Pancreas (tissue), 10 donors: ENCODE results near the gene MYT1. TPM values are rescaled to one million over a fixed set of nuclear protein-coding genes. Genes with fewer than 3 reads are reported as not detected.
A peak's percentile ranks its signal among the peaks of the same experiment; 100 is the strongest.

Experiments
- ATAC-seq, 4 donors: fragments of 200-7000 bp; cut with Tn5 transposase; one replicate each; pipeline versions ENCODE4 v1.8.0 to v1.9.1; 2020; ENCODE audit warnings: mild to moderate bottlenecking in 4 of 4, moderate library complexity in 4 of 4
- DNase-seq, 6 donors: peaks; one replicate each; pipeline ENCODE4 v3.0.0-alpha.2; 2020
- FAIRE-seq: peaks from 2 replicates; lab custom pipeline; 2012; peaks lifted over from hg19 to GRCh38; lab: Jason Lieb, UNC
- H3K27ac ChIP-seq, 4 donors: fragments of 200-600 bp; sonication (generic); 1 replicate in 3 of 4; 2 replicates in 1 of 4; pipeline versions ENCODE4 v1.5.0 to v1.8.0; 2020
- H3K27me3 ChIP-seq, 4 donors: fragments of 200-600 bp; one replicate each; pipeline ENCODE4 v1.8.0; 2021
- H3K36me3 ChIP-seq, 3 donors: fragments of 200-600 bp; sonication (generic) in 1 of 3; one replicate each; pipeline versions ENCODE4 v1.5.0 to v1.8.0; 2020 to 2021
- H3K4me1 ChIP-seq, 3 donors: fragments of 200-600 bp; one replicate each; pipeline ENCODE4 v1.8.0; 2021
- H3K4me3 ChIP-seq, 4 donors: fragments of 200-600 bp; sonication (generic) in 2 of 4; one replicate each; pipeline versions ENCODE4 v1.5.0 to v1.8.0; 2020 to 2021
- H3K9me3 ChIP-seq, 4 donors: fragments of 200-600 bp; one replicate each; pipeline ENCODE4 v1.8.0; 2021
- WGBS, 2 donors: extraction: QIAGEN DNeasy Blood & Tissue Kit; methylation state at CpG; one replicate each; pipeline ENCODE4 v1.1.7; 2013; 5-methylcytosine and 5-hydroxymethylcytosine counted together
- intact Hi-C, 3 donors: fragments of 100-400 bp; cut with DNase I; formaldehyde crosslinking; loops; one replicate each; pipeline versions ENCODE4 v1.11.1 to v1.14.2; 2022
- polyA plus RNA-seq, 2 donors: library from polyadenylated mRNA; stranded (reverse); fragments of 200-250 nt; gene quantifications; one replicate each; pipeline ENCODE4 v1.2.3, GENCODE V29; 2013
- total RNA-seq, 6 donors: library from RNA; stranded (reverse); fragmentation: NEBNext Ultra II Directional in 4 of 6; extraction: Animal tissue kit (Norgen Biotek cat#: 25700) in 4 of 6; gene quantifications; one replicate each; pipeline versions ENCODE4 v1.2.1 to v1.2.4, GENCODE V29; 2021 to 2023
- TF ChIP-seq, protein P1 (sequence below), 4 donors: fragments of 200-600 bp; sonication (generic) in 3 of 4; IDR thresholded peaks; one replicate each; pipeline versions ENCODE4 v1.5.0 to v1.8.0; 2021; ENCODE audit warnings: antibody characterized with exemption in 4 of 4
- donor health status: healthy with polysubstance abuse.
- donor health status: DM: no; HTN: no; CAD: no; lungs with moderate emphysema.
- donor health status: DM: no; HTN: no; CAD: no.
- donor health status: control.
- donor health status: control.
- donor health status: Bipolar disorder and iron deficiency.
- donor health status: DM: yes; HTN: yes; CAD: no.
- donor health status: DM: no; HTN: no; CAD: no.
- donor health status: DM: no; HTN: no; CAD: no.
- donor health status: DM: yes; HTN: yes; CAD: no.

Gene MYT1
- total and polyA plus RNA-seq, 8 donors, result 0.13 to 5.1 (median 0.52) TPM

DNA sequence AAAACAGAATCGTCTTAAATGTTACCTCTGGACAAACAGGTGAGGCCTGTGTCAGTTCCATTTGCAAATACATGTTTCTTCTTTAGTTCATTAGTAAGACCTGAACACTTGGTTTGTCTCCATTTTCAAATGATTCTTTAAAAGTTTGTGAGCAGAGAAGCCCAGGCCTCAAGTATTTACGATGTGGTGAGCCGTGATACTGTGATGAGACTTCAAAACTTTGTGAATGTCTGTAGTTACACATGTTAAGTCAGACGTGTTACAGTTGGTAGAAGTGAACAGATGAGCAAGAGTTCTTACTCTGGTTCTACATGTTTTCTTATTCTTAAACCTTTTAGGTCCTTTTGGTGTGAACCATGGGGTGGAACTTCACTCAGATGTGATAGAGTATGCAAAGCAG is 99.8 kb downstream of the MYT1 start:
- no peak for FAIRE-seq
- intact Hi-C loops, result no loop called here

DNA sequence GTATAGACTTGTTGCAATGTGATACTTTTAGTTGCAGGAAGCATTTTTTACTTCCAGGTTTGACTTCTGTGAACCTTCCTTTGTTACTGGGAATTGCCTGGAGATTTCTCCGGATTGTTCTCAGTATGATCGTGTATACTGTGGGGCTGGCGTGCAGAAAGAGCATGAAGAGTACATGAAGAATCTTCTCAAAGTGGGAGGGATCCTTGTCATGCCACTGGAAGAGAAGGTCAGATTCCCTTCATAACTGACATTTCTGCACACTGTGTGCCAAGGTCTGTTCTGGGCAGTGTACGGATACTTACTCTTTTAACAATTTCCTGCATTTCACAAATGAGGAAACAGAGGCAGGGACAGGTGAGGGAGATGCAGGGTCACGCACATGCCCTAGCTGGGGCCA is 100.9 kb downstream of the MYT1 start:
- H3K4me1 ChIP-seq, result no peaks in the 10 kb centered on the region
- DNase-seq, result no peak
- peaks cover 0 to 7% (median 4%) of the 10 kb centered on the region in 3 donors for H3K36me3 ChIP-seq
- H3K4me3 ChIP-seq, result no peak overlapping the region
- FAIRE-seq, result no peak
- no peaks in the 10 kb centered on the region for H3K27me3 ChIP-seq
- WGBS, 2 donors, result 75 to 83% methylated on average over 5 of the region's 5 CpGs
- TF ChIP-seq, protein P1, sequence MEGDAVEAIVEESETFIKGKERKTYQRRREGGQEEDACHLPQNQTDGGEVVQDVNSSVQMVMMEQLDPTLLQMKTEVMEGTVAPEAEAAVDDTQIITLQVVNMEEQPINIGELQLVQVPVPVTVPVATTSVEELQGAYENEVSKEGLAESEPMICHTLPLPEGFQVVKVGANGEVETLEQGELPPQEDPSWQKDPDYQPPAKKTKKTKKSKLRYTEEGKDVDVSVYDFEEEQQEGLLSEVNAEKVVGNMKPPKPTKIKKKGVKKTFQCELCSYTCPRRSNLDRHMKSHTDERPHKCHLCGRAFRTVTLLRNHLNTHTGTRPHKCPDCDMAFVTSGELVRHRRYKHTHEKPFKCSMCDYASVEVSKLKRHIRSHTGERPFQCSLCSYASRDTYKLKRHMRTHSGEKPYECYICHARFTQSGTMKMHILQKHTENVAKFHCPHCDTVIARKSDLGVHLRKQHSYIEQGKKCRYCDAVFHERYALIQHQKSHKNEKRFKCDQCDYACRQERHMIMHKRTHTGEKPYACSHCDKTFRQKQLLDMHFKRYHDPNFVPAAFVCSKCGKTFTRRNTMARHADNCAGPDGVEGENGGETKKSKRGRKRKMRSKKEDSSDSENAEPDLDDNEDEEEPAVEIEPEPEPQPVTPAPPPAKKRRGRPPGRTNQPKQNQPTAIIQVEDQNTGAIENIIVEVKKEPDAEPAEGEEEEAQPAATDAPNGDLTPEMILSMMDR (IDR thresholded peaks at IDR 0.05), result no peak
- H3K27ac ChIP-seq, result no peak overlapping the region
- no peaks in the 10 kb centered on the region for H3K9me3 ChIP-seq
- no peak for ATAC-seq
- intact Hi-C loops, result no loop called here

More for the DNA sequence above, 99.8 kb downstream of the MYT1 start:
- no peak overlapping the region for H3K27ac ChIP-seq
- 71 to 76% methylated on average over 4 of the region's 4 CpGs for WGBS, 2 donors
- TF ChIP-seq, protein P1 (IDR thresholded peaks at IDR 0.05), result no peak
- no peak overlapping the region for H3K4me3 ChIP-seq
- no peaks in the 10 kb centered on the region for H3K27me3 ChIP-seq
- DNase-seq (no peak), ATAC-seq (no peak)
- H3K9me3 ChIP-seq, result no peaks in the 10 kb centered on the region
- no peaks in the 10 kb centered on the region for H3K4me1 ChIP-seq
- peaks cover 0 to 7% (median 4%) of the 10 kb centered on the region in 3 donors for H3K36me3 ChIP-seq

- H3K27me3 ChIP-seq, result no peaks in the 10 kb centered on the region
- FAIRE-seq, result no peak
- no peaks in the 10 kb centered on the region for H3K9me3 ChIP-seq
- H3K4me3 ChIP-seq, result no peak overlapping the region
- no peak for ATAC-seq
- no peak for DNase-seq
- H3K36me3 ChIP-seq, result peaks cover 0 to 7% (median 4%) of the 10 kb centered on the region in 3 donors
- H3K27ac ChIP-seq, result no peak overlapping the region
- 86 to 89% methylated on average over 5 of the region's 5 CpGs for WGBS, 2 donors
- TF ChIP-seq, protein P1 (IDR thresholded peaks at IDR 0.05), result no peak
- H3K4me1 ChIP-seq, result no peaks in the 10 kb centered on the region
- intact Hi-C loops, result no loop called here
These were observed 102.7 kb downstream of the MYT1 start for GRCh38 chr20:64266988-64267387.

DNA sequence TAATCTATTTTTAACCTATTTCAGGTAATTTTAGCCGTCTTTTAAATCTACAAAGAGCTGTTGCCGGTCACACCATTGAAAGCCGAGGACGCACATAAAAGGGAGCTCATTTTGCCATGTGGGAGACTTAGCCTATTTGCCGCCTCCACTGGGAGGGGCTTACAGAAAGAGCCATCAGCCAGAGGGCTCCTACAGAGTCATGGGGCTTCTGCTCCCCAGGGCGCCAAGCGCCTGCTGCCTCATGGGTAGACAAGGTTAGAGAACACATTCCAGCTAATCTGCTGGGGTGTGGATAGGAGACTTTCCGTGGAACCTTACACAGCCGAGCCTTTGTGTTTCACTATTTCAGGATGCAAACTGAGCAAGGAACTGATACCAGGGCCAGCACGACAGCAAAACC is 103.9 kb downstream of the MYT1 start:
- TF ChIP-seq, protein P1 (IDR thresholded peaks at IDR 0.05), result no peak
- Histone ChIP-seq H3K27ac (no peak overlapping the region), H3K36me3 (peaks cover 0 to 7% (median 4%) of the 10 kb centered on the region in 3 donors), H3K27me3 (no peaks in the 10 kb centered on the region), H3K9me3 (no peaks in the 10 kb centered on the region), H3K4me1 (no peaks in the 10 kb centered on the region), H3K4me3 (no peak overlapping the region)
- 94 to 96% methylated on average over 10 of the region's 10 CpGs for WGBS, 2 donors
- intact Hi-C loops, result no loop called here
- no peak for ATAC-seq
- DNase-seq, result no peak
- no peak for FAIRE-seq

DNA sequence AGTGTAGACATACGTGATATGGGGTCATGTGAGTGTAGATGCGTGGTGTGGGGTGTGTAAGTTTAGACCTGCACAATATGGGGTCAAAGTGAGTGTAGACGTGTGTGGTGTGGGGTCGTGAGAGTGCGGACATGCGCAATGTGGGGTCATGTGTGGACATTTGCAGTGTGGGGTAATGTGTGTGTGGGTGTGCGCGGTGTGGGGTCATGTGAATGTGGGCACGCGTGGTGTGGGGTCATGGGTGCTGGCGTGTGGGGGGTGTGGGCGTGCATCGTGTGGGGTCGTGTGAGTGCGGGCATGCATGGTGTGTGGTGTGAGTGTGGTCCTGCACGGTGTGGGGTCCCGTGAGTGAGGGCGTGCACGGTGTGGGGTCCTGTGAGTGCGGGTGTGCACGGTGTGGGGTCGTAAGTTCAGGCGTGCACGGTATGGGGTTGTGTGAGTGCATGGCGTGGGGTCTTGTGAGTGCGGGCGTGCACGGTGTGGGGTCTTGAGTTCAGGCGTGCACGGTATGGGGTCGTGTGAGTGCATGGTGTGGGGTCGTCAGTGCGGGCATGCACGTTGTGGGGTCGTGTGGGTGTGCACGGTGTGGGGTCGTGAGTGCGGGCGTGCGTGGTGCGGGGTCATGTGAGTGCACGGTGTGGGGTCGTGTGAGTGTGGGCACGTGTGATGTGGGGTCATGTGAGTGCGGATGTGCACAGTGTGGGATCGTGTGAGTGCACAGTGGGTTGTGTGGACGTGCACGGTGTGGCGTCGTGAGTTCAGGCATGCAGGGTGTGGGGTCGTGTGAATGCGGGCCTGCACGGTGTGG is 105.6 kb downstream of the MYT1 start:
- ATAC-seq, result no peak

More for the DNA sequence above, 105.6 kb downstream of the MYT1 start:
- TF ChIP-seq, protein P1 (IDR thresholded peaks at IDR 0.05), result no peak
- DNase-seq (peak in 1 of 6 donors; percentile 45), FAIRE-seq (no peak)
- Histone ChIP-seq H3K9me3 (no peaks in the 10 kb centered on the region), H3K4me1 (no peaks in the 10 kb centered on the region), H3K36me3 (peaks cover 0 to 7% (median 4%) of the 10 kb centered on the region in 3 donors), H3K27ac (no peak overlapping the region), H3K4me3 (no peak overlapping the region), H3K27me3 (no peaks in the 10 kb centered on the region)
- intact Hi-C loops, result no loop called here
- 95% methylated on average over 53 of the region's 53 CpGs for WGBS, 2 donors
